ENCODE measurements around the gene ABCC5.

The ABCC5 gene

GRCh38 chr3:183918178-183918577 is 99.5 kb downstream of the ABCC5 start:
- DNase-seq, result no peak

- no peak for DNase-seq
Measured at GRCh38 chr3:183917776-183918175, 99.9 kb downstream of the ABCC5 start.

GRCh38 chr3:183914856-183915255 is 102.8 kb downstream of the ABCC5 start:
- no peak for DNase-seq

GRCh38 chr3:183913580-183913920 is 104.1 kb downstream of the ABCC5 start:
- no peak for DNase-seq

GRCh38 chr3:183912895-183913579 is 104.6 kb downstream of the ABCC5 start:
- no peak for DNase-seq

GRCh38 chr3:183911763-183912506 is 105.7 kb downstream of the ABCC5 start:
- DNase-seq, result no peak

- no peak for DNase-seq
Measured at GRCh38 chr3:183911087-183911486, 106.6 kb downstream of the ABCC5 start.

GRCh38 chr3:183909030-183909600 is 108.6 kb downstream of the ABCC5 start:
- DNase-seq, result no peak

- DNase-seq, result no peak
Measured at GRCh38 chr3:183907911-183908331, 109.8 kb downstream of the ABCC5 start.

- DNase-seq, result no peak
Measured at GRCh38 chr3:183907176-183907575, 110.5 kb downstream of the ABCC5 start.

- no peak for DNase-seq
Measured at GRCh38 chr3:183906234-183906921, 111.3 kb downstream of the ABCC5 start.

GRCh38 chr3:183904833-183905780 is 112.6 kb downstream of the ABCC5 start:
- DNase-seq, result no peak

GRCh38 chr3:183898028-183898431 is 119.7 kb downstream of the ABCC5 start:
- no peak for DNase-seq

- no peak for DNase-seq
Measured at GRCh38 chr3:183897606-183898005, 120.1 kb downstream of the ABCC5 start.

GRCh38 chr3:183896610-183897009 is 121.1 kb downstream of the ABCC5 start:
- DNase-seq, result no peak

GRCh38 chr3:183896184-183896583 is 121.5 kb downstream of the ABCC5 start:
- DNase-seq, result no peak

- DNase-seq, result no peak
Measured at GRCh38 chr3:183895774-183896173, 121.9 kb downstream of the ABCC5 start.

GRCh38 chr3:183895296-183895695 is 122.4 kb downstream of the ABCC5 start:
- peak; percentile 56 to 64 for DNase-seq

- no peak for DNase-seq
Measured at GRCh38 chr3:183892610-183893214, 125.0 kb downstream of the ABCC5 start.

- no peak for DNase-seq
Measured at GRCh38 chr3:183885766-183886165, 131.9 kb downstream of the ABCC5 start.

GRCh38 chr3:183884427-183885296 is 133.0 kb downstream of the ABCC5 start, which contains the start of gene PARL:
PARL (minus strand) TSS chr3:183884880; CDS start chr3:183884846, 34 bp downstream.
- DNase-seq, result peak; percentile 94 to 95
